GM18951 (cell line): Measurements from ENCODE around the gene FYB2.

ENCODE experiments used
- POLR2A ChIP-seq: IDR thresholded peaks from 4 replicates; pipeline ENCODE4 v1.6.1; 2011; ENCODE audit warnings: mild to moderate bottlenecking; ENCODE audit not compliant: insufficient read length, insufficient read depth; ENCODE audit errors: extremely low read depth
- in situ Hi-C: fragments of 300-500 bp; cut with MboI; formaldehyde crosslinking; loops from one replicate; pipeline ENCODE4 v1.12.0; 2022; ENCODE audit warnings: low sequenced_read_pairs, mixed read lengths, inconsistent platforms; ENCODE audit not compliant: unreplicated experiment

Gene FYB2

DNA sequence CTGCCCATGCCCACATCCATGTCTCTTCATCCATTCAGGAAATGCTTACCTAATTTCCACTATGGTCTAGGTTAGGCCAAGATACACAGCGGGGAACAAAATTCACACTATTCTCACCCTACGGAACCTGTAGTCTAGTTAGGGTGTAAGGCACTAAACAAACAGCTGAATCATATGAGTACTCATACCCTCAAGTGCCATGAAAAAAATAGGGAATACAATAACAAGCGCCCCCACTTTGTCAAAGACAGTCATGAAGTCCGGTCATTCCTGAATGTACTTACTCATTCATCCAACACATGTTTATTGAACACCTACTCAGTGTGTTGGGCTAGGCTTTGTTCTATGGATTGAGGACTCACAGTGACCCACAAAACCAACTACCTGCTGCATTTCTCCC, 6.2 kb upstream of the FYB2 start:
- in situ Hi-C loops, result no loop called here
- TF ChIP-seq POLR2A, result no peak

DNA sequence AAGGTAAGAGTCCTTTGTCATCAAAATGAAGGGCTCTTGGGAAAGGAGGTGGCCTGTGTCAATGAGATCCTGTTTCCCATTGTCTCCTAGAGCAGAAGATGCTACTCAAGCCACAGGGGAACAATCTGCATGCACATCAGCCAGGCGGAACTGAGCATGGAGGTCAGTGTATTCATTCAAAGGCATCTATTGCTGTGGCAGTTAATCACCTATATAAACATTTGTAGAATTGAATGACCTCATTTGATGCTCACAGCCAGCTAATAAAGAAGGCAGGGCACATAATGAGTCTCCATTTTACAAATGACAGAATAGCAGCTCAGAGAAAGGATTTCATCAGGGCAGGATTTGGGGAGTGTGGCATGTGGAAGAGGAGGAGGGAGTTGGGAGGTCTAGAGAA, 5.7 kb upstream of the FYB2 start:
- TF ChIP-seq POLR2A, result no peak
- in situ Hi-C loops, result no loop called here

- in situ Hi-C loops, result no loop called here
- TF ChIP-seq POLR2A, result no peak
Measured at GRCh38 chr1:56824271-56824670, 5.1 kb upstream of the FYB2 start.

- no peak for TF ChIP-seq POLR2A
- in situ Hi-C loops, result no loop called here
Measured at GRCh38 chr1:56821462-56821797, 2.2 kb upstream of the FYB2 start.

DNA sequence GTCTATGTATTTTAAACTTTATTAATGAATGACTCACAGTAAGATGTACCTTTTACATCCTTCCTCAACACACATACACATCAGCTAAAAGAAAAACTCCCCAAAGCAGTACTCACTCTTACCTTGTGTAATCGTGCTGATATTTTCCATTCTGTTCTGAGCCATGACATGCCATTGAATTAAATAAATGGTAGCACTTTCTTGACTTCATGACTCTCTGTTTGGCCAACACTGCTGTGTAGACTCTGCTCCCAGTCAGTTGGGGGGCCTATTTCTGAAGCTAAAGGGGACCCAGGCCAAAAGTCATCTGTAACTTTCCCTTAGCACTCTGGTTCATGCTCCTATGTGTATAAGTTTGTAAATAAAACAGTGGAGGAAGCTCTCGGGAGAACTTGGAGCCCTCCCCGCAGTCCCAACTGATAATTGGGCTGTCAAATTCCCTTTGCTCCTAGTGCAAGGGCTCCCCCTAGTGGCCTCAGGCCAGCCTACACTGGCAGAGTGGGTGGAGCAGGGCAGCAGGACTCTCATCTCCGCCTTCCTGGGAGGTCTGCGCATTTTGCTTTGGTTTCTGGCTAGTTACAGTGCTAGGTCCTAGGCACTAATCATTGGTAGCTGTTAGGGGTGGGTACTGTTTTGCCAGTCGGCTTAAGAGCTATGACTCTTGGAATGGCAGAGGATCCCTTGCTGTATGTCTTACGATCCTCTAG, 1.7 kb upstream of the FYB2 start:
- in situ Hi-C loops, result no loop called here

GRCh38 chr1:56817716-56818463, 1.3 kb downstream of the FYB2 start:
- in situ Hi-C loops, result no loop called here
- no peak for TF ChIP-seq POLR2A

More for the DNA sequence above, 1.7 kb upstream of the FYB2 start:
- TF ChIP-seq POLR2A, result no peak

DNA sequence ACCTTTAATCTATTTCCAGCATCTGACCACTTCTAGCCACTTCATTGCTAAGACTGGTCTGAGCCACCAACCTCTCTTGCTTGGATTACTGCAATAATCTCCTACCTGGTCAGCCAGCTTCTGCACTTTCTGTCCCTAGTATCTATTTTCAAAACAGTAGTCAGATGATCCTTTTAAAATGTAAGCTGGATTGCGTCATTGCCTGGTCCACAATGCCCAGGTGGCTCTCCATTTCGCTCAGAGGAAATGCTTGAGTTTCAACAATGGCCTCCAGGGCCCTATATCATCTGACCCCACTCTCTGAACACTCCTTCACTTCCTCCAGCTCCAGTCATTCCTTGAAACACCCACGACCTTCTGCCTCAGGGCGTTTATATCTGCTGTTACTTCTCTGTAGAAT, 2.3 kb downstream of the FYB2 start:
- in situ Hi-C loops, result no loop called here
- no peak for TF ChIP-seq POLR2A

DNA sequence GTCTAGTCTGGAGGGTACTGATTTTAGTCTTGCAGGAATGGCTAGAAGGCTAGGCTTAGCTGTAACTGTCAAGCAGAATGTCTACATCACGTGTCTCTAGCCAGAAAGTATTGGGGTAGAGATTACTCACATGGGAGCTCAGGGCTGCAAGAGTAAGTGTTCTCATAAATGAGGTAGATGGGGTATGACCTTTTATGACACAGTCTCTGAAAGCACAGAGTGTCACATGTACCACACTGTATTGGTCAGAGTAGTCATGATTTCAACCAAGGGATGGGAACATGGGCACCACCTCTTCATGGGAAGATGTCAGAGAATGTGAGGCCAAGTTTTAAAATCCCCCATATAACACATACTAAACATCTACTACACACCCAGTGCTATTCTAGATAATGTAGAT, 2.9 kb downstream of the FYB2 start:
- TF ChIP-seq POLR2A, result no peak
- in situ Hi-C loops, result no loop called here

- TF ChIP-seq POLR2A, result no peak
- in situ Hi-C loops, result no loop called here
Measured at GRCh38 chr1:56814205-56814604, 5.0 kb downstream of the FYB2 start.

DNA sequence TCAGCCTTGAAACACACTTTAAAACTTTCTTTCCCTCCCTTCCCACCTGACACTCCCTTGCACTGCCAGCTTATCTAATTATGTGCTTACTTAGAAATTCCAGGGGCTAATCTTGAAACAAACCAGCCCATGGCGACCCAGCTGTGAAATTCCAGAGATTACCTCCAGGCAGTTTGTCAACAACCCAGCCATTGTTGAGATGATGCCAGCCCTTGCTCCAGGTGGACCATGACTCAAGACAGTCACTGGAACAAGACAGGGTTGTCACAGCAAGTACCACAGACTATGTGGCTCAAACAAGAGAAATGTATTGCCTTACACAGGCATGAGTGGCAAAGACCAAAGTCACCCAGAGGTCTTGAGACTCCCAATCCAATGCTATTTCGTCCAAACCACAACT, 7.9 kb downstream of the FYB2 start:
- no peak for TF ChIP-seq POLR2A
- in situ Hi-C loops, result no loop called here

- no peak for TF ChIP-seq POLR2A
- in situ Hi-C loops, result no loop called here
Measured at GRCh38 chr1:56808410-56808809, 10.8 kb downstream of the FYB2 start.

GRCh38 chr1:56806804-56807203, 12.4 kb downstream of the FYB2 start:
- TF ChIP-seq POLR2A, result no peak
- in situ Hi-C loops, result no loop called here

- TF ChIP-seq POLR2A, result no peak
- in situ Hi-C loops, result no loop called here
Measured at GRCh38 chr1:56803561-56804156, 15.5 kb downstream of the FYB2 start.
